WERI-Rb-1 (cell line): Measurements from ENCODE around the gene NLRP10.

Source experiments
- DNase-seq: peaks from one replicate; pipeline ENCODE4 v3.0.0-alpha.2; 2020
- H3K27ac ChIP-seq: fragments of 250-450 bp; sonication (Bioruptor Pico); 2 replicates; pipeline ENCODE4 v1.5.1; 2020; ENCODE audit warnings: mild to moderate bottlenecking, moderate library complexity
- H3K27me3 ChIP-seq: fragments of 250-450 bp; sonication (Bioruptor Pico); 2 replicates; pipeline ENCODE4 v1.5.1; 2021; ENCODE audit warnings: mild to moderate bottlenecking, low read depth, moderate library complexity; ENCODE audit not compliant: insufficient read depth, severe bottlenecking
- H3K36me3 ChIP-seq: fragments of 250-450 bp; sonication (Bioruptor Pico); 2 replicates; pipeline ENCODE4 v1.5.1; 2020; ENCODE audit warnings: mild to moderate bottlenecking, moderate library complexity
- H3K4me3 ChIP-seq: 2 replicates; pipeline ENCODE4 v1.5.1; 2011; ENCODE audit warnings: low read depth, mild to moderate bottlenecking, control low read depth, low read length
- H3K9me3 ChIP-seq: fragments of 250-450 bp; sonication (Bioruptor Pico); 2 replicates; pipeline ENCODE4 v1.5.1; 2021; ENCODE audit warnings: mild to moderate bottlenecking, moderate library complexity; ENCODE audit not compliant: severe bottlenecking
- TF ChIP-seq, protein P1 (sequence below): IDR thresholded peaks from 2 replicates; pipeline ENCODE4 v1.5.1; 2011; ENCODE audit warnings: low read depth, mild to moderate bottlenecking, control low read depth, inconsistent platforms, low read length

The NLRP10 gene

GRCh38 chr11:7965386-7965785 lies at the start of gene NLRP10:
Gene NLRP10, minus strand, starts transcription at chr11:7965447. Its CDS starts 1,952 bp downstream, at chr11:7963495.
- DNase-seq: no peak
- Histone ChIP-seq H3K27me3 (no peaks in the 10 kb centered on the region), H3K27ac (no peak within 1 kb of the TSS), H3K36me3 (no peaks in the 10 kb centered on the region), H3K9me3 (no peaks in the 10 kb centered on the region), H3K4me3 (no peak within 1 kb of the TSS)
- TF ChIP-seq, protein P1, sequence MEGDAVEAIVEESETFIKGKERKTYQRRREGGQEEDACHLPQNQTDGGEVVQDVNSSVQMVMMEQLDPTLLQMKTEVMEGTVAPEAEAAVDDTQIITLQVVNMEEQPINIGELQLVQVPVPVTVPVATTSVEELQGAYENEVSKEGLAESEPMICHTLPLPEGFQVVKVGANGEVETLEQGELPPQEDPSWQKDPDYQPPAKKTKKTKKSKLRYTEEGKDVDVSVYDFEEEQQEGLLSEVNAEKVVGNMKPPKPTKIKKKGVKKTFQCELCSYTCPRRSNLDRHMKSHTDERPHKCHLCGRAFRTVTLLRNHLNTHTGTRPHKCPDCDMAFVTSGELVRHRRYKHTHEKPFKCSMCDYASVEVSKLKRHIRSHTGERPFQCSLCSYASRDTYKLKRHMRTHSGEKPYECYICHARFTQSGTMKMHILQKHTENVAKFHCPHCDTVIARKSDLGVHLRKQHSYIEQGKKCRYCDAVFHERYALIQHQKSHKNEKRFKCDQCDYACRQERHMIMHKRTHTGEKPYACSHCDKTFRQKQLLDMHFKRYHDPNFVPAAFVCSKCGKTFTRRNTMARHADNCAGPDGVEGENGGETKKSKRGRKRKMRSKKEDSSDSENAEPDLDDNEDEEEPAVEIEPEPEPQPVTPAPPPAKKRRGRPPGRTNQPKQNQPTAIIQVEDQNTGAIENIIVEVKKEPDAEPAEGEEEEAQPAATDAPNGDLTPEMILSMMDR: no peak

DNA sequence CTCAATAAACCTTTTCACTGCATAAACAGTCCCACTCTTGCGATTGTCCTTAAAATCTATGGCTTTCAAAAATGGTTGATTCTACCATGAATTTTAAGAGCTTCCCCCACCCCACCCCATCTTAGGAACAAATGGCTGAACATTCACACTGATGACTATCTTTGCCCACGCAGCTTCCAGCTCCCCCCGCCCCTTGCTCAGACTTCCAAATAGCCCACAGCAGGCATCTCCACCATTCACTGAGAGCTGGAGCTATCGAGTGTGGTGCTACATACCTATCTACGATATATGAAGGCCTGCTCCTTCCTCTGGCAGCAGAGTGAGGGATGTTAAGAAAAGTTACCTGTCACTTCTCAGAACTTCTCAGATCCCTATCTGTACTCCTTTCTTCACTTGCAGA lies 48.6 kb upstream of the NLRP10 start:
- Histone ChIP-seq H3K27ac (no peak overlapping the region), H3K9me3 (no peaks in the 10 kb centered on the region), H3K4me3 (no peak overlapping the region), H3K27me3 (no peaks in the 10 kb centered on the region), H3K36me3 (no peaks in the 10 kb centered on the region)
- DNase-seq: no peak
- TF ChIP-seq, protein P1: no peak

- Histone ChIP-seq H3K27me3 (no peaks in the 10 kb centered on the region), H3K27ac (no peak overlapping the region), H3K9me3 (no peaks in the 10 kb centered on the region), H3K4me3 (no peak overlapping the region), H3K36me3 (no peaks in the 10 kb centered on the region)
- no peak for DNase-seq
- TF ChIP-seq, protein P1: no peak
These were observed 46.8 kb upstream of the NLRP10 start for GRCh38 chr11:8011981-8012444.

DNA sequence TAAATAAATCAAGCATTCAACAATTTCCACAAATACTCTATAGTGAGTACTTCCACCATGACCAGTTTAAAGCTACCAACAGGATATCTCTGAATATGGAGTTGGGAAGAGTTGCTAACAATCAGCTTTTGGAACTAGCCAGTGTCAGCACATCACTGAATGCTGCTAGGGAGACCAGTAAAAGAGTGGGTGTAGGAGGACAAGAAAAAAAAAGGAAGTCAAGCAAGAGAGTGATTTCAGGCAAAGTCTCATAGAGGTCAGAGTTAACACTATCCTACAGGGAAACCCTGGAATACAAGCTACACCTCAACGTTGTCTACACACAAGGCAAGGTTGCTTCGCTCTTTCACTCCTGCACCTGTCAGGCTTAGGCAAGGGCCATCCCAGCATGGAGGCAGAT lies 46.1 kb upstream of the NLRP10 start:
- TF ChIP-seq, protein P1: no peak
- H3K27ac ChIP-seq: no peak overlapping the region
- no peaks in the 10 kb centered on the region for H3K9me3 ChIP-seq
- no peak overlapping the region for H3K4me3 ChIP-seq
- no peak for DNase-seq
- H3K27me3 ChIP-seq: no peaks in the 10 kb centered on the region
- no peaks in the 10 kb centered on the region for H3K36me3 ChIP-seq

DNA sequence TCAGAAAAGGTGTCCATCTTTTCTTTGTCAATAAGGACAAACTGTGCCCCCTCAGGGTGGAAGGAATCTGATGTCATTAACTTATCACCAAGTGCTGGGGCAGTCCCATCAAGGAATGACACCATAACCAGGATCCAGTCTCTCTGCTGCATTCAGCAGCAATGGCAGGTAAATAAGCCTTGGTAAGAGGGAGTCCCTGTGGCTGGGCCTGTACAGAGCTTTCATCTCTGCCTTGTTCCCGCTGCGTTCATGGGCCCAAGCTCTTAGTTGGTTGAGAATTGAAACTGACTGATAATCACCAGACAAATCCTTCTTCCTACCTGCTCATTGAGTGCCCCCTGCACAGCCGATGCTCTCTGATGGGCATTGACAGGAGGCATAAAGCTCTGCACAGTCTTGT lies 44.6 kb upstream of the NLRP10 start:
- DNase-seq: no peak
- Histone ChIP-seq H3K36me3 (no peaks in the 10 kb centered on the region), H3K4me3 (no peak overlapping the region), H3K27ac (no peak overlapping the region), H3K27me3 (no peaks in the 10 kb centered on the region), H3K9me3 (no peaks in the 10 kb centered on the region)
- TF ChIP-seq, protein P1: no peak

DNA sequence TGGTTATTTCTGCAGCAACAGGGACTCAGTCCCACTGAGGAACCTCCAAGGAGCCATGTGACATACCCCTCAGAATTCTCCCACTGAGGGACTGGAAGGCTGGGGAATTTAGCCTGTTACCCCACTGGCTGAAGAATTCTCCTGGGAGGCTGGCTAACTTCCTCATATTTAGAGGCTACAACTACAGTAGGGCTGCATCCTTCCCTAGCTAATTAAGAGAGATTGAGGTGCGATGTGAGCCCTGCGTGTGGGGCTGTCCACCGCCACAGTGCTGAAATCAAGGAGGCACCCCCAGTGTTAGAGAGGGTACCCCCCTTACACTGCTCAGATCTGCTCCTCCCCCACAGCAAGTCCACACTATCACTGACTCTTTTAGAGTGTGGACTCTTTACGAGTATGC lies 43.0 kb upstream of the NLRP10 start:
- Histone ChIP-seq H3K36me3 (no peaks in the 10 kb centered on the region), H3K9me3 (no peaks in the 10 kb centered on the region), H3K4me3 (no peak overlapping the region), H3K27ac (no peak overlapping the region), H3K27me3 (no peaks in the 10 kb centered on the region)
- TF ChIP-seq, protein P1: no peak
- no peak for DNase-seq
